ENCODE data around the gene SMAD4. TPM values are rescaled to one million over a fixed set of nuclear protein-coding genes. Genes with fewer than 3 reads are reported as not detected.

Gene SMAD4
- total and polyA plus RNA-seq, 2 of the 8 experiments (the other 6 are each of a cell fraction or from before 2014, with no cell fraction given), result 86.5 to 139 TPM

DNA sequence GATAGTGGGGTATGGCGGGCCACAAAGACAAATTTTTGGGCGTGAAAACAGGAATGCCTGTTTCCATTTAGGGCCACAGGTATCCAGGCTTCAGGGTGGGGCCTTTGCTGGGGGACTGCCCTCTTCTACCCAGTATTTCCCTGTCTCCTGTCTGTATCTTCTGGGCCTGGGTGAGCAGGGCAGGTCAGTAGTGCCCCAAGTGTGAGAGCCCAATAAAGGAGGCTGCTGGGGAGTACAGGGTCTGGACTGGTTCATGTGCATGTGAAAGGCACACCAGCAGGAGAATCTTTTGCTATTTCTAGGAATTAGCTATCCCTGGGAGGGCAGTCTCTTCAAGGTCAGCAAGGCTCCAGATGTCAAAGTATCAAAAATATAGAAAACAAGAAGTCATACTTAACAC is 96.0 kb downstream of the SMAD4 start (continued):
- TF ChIP-seq, protein P1, sequence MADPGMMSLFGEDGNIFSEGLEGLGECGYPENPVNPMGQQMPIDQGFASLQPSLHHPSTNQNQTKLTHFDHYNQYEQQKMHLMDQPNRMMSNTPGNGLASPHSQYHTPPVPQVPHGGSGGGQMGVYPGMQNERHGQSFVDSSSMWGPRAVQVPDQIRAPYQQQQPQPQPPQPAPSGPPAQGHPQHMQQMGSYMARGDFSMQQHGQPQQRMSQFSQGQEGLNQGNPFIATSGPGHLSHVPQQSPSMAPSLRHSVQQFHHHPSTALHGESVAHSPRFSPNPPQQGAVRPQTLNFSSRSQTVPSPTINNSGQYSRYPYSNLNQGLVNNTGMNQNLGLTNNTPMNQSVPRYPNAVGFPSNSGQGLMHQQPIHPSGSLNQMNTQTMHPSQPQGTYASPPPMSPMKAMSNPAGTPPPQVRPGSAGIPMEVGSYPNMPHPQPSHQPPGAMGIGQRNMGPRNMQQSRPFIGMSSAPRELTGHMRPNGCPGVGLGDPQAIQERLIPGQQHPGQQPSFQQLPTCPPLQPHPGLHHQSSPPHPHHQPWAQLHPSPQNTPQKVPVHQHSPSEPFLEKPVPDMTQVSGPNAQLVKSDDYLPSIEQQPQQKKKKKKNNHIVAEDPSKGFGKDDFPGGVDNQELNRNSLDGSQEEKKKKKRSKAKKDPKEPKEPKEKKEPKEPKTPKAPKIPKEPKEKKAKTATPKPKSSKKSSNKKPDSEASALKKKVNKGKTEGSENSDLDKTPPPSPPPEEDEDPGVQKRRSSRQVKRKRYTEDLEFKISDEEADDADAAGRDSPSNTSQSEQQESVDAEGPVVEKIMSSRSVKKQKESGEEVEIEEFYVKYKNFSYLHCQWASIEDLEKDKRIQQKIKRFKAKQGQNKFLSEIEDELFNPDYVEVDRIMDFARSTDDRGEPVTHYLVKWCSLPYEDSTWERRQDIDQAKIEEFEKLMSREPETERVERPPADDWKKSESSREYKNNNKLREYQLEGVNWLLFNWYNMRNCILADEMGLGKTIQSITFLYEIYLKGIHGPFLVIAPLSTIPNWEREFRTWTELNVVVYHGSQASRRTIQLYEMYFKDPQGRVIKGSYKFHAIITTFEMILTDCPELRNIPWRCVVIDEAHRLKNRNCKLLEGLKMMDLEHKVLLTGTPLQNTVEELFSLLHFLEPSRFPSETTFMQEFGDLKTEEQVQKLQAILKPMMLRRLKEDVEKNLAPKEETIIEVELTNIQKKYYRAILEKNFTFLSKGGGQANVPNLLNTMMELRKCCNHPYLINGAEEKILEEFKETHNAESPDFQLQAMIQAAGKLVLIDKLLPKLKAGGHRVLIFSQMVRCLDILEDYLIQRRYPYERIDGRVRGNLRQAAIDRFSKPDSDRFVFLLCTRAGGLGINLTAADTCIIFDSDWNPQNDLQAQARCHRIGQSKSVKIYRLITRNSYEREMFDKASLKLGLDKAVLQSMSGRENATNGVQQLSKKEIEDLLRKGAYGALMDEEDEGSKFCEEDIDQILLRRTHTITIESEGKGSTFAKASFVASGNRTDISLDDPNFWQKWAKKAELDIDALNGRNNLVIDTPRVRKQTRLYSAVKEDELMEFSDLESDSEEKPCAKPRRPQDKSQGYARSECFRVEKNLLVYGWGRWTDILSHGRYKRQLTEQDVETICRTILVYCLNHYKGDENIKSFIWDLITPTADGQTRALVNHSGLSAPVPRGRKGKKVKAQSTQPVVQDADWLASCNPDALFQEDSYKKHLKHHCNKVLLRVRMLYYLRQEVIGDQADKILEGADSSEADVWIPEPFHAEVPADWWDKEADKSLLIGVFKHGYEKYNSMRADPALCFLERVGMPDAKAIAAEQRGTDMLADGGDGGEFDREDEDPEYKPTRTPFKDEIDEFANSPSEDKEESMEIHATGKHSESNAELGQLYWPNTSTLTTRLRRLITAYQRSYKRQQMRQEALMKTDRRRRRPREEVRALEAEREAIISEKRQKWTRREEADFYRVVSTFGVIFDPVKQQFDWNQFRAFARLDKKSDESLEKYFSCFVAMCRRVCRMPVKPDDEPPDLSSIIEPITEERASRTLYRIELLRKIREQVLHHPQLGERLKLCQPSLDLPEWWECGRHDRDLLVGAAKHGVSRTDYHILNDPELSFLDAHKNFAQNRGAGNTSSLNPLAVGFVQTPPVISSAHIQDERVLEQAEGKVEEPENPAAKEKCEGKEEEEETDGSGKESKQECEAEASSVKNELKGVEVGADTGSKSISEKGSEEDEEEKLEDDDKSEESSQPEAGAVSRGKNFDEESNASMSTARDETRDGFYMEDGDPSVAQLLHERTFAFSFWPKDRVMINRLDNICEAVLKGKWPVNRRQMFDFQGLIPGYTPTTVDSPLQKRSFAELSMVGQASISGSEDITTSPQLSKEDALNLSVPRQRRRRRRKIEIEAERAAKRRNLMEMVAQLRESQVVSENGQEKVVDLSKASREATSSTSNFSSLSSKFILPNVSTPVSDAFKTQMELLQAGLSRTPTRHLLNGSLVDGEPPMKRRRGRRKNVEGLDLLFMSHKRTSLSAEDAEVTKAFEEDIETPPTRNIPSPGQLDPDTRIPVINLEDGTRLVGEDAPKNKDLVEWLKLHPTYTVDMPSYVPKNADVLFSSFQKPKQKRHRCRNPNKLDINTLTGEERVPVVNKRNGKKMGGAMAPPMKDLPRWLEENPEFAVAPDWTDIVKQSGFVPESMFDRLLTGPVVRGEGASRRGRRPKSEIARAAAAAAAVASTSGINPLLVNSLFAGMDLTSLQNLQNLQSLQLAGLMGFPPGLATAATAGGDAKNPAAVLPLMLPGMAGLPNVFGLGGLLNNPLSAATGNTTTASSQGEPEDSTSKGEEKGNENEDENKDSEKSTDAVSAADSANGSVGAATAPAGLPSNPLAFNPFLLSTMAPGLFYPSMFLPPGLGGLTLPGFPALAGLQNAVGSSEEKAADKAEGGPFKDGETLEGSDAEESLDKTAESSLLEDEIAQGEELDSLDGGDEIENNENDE (IDR thresholded peaks at IDR 0.05; ENCODE audit: insufficient replicate concordance, low read length), result no peak
- TF ChIP-seq NANOG (IDR thresholded peaks at IDR 0.05; ENCODE audit: insufficient read depth, low read depth, low read length, poor library complexity, severe bottlenecking), result no peak
- TF ChIP-seq TEAD4 (IDR thresholded peaks at IDR 0.05; ENCODE audit: low read depth, low read length), result no peak
- TF ChIP-seq POU5F1 (IDR thresholded peaks at IDR 0.05; ENCODE audit: low read depth, low read length), result no peak
- no peak for TF ChIP-seq EGR1 (IDR thresholded peaks at IDR 0.05; ENCODE audit: borderline replicate concordance, low read depth, low read length)
- no peak for TF ChIP-seq MAFK (IDR thresholded peaks at IDR 0.05; ENCODE audit: low read depth, low read length)
- TF ChIP-seq, protein P2, sequence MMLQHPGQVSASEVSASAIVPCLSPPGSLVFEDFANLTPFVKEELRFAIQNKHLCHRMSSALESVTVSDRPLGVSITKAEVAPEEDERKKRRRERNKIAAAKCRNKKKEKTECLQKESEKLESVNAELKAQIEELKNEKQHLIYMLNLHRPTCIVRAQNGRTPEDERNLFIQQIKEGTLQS (IDR thresholded peaks at IDR 0.05; ENCODE audit: insufficient read depth, low read depth, low read length), result no peak
- no peak for TF ChIP-seq RAD21 (IDR thresholded peaks at IDR 0.05 in 1 of 2, conservative IDR thresholded peaks at IDR 0.05 in 1 of 2; ENCODE audit: low read depth in 2 of 2, low read length in 2 of 2)
- TF ChIP-seq SP2 (IDR thresholded peaks at IDR 0.05; ENCODE audit: low read length), result no peak
- TF ChIP-seq TCF12 (IDR thresholded peaks at IDR 0.05; ENCODE audit: low read depth, low read length), result no peak
- TF ChIP-seq ZNF274 (IDR thresholded peaks at IDR 0.05; ENCODE audit: borderline replicate concordance, extremely low read depth, low read length), result no peak
- no peak for TF ChIP-seq SRF (IDR thresholded peaks at IDR 0.05; ENCODE audit: low read depth, low read length)

All from H1 (cell line).